Measurements from ENCODE around the gene ZZZ3. TPM values are rescaled to one million over a fixed set of nuclear protein-coding genes. Genes with fewer than 3 reads are reported as not detected.

The ZZZ3 gene
- total RNA-seq, 2 experiments from 2014 or later = 36.9 to 38.5 TPM

DNA sequence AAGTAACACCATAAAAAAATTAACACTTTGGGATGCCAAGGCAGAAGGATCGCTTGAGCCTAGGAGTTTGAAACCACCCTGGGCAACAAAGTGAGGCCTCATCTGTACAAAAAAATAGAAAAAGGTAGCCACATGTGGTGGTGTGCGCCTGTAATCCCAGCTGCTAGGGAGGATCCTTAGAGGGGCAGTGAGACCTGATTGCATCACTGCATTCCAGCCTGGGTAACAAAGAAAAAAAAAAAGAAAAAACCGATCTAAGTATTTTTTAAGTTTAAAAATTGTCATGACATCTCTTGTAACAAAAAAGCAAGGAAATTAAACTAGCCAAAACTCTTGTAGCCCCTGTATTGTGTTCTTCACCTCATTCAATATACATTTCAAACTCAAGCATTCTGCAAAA is 39.5 kb downstream of the ZZZ3 start:
- Mint-ChIP-seq H3K36me3 (ENCODE audit: low read depth) (peaks cover 73% of the 10 kb centered on the region), H3K27ac (no peak overlapping the region), H3K4me1 (ENCODE audit: low read depth) (peaks cover 37% of the 10 kb centered on the region), H3K27me3 (no peaks in the 10 kb centered on the region), H3K9me3 (peaks cover 4% of the 10 kb centered on the region), H3K4me3 (no peak overlapping the region)
- POLR2A ChIA-PET = no interaction called here
- DNase-seq (no peak), ATAC-seq (ENCODE audit: poor library complexity) (no peak)
- Histone ChIP-seq H3K27me3 (ENCODE audit: control insufficient read depth in 1 of 2, insufficient read depth in 2 of 2, low read length in 2 of 2) (no peaks in the 10 kb centered on the region), H3K4me3 (ENCODE audit: low read length) (no peak overlapping the region), H3K36me3 (ENCODE audit: insufficient read depth, low read length) (peaks cover 38% of the 10 kb centered on the region), H3K4me1 (ENCODE audit: insufficient read depth, low read length) (no peaks in the 10 kb centered on the region), H3K9me3 (ENCODE audit: control insufficient read depth in 1 of 2, insufficient read depth in 1 of 2, low read length in 2 of 2) (peaks cover 0 to 1% of the 10 kb centered on the region in 2 experiments), H3K27ac (ENCODE audit: low read depth in 1 of 2, low read length in 2 of 2) (no peak overlapping the region)
- CTCF ChIA-PET = no interaction called here
- intact Hi-C loops (cut with DNase I, micrococcal nuclease) = no loop called here
- TF ChIP-seq, protein P1, sequence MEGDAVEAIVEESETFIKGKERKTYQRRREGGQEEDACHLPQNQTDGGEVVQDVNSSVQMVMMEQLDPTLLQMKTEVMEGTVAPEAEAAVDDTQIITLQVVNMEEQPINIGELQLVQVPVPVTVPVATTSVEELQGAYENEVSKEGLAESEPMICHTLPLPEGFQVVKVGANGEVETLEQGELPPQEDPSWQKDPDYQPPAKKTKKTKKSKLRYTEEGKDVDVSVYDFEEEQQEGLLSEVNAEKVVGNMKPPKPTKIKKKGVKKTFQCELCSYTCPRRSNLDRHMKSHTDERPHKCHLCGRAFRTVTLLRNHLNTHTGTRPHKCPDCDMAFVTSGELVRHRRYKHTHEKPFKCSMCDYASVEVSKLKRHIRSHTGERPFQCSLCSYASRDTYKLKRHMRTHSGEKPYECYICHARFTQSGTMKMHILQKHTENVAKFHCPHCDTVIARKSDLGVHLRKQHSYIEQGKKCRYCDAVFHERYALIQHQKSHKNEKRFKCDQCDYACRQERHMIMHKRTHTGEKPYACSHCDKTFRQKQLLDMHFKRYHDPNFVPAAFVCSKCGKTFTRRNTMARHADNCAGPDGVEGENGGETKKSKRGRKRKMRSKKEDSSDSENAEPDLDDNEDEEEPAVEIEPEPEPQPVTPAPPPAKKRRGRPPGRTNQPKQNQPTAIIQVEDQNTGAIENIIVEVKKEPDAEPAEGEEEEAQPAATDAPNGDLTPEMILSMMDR (IDR thresholded peaks at IDR 0.05) = no peak

DNA sequence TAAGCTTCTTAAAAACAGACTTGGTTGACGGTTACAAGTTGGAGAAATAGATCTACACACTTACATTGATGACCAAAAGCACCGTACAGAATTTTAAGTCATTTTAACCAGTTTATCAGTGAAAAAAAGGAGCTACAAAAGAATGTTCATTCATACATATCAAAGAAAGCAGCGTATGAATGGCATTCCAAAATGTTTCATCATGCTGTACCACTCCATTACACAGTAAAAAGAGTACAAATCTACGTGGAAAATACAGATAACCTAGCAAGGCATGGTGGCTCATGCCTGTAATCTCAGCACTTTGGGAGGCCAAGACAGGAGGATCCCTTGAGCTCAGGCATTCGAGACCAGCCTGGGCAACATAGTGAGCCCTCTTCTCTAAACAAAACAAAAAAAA is 40.3 kb downstream of the ZZZ3 start:
- H3K4me3 Mint-ChIP-seq = no peak overlapping the region
- ChIA-PET POLR2A (no interaction called here), CTCF (interaction anchor here (0.9 kb wide), 1 partner anchor 41 kb away, joined by 3 read pairs; no protein-coding TSS in a partner anchor)
- Histone ChIP-seq H3K27ac (ENCODE audit: low read depth in 1 of 2, low read length in 2 of 2) (no peak overlapping the region), H3K36me3 (ENCODE audit: insufficient read depth, low read length) (peaks cover 43% of the 10 kb centered on the region), H3K9me3 (ENCODE audit: control insufficient read depth in 1 of 2, insufficient read depth in 1 of 2, low read length in 2 of 2) (no peaks in the 10 kb centered on the region), H3K4me1 (ENCODE audit: insufficient read depth, low read length) (no peaks in the 10 kb centered on the region), H3K4me3 (ENCODE audit: low read length) (no peak overlapping the region), H3K27me3 (ENCODE audit: control insufficient read depth in 1 of 2, insufficient read depth in 2 of 2, low read length in 2 of 2) (no peaks in the 10 kb centered on the region)
- no peak for ATAC-seq (ENCODE audit: poor library complexity)
- no peak overlapping the region for H3K27ac Mint-ChIP-seq
- H3K27me3 Mint-ChIP-seq = no peaks in the 10 kb centered on the region
- intact Hi-C loops (cut with DNase I, micrococcal nuclease) = no loop called here
- DNase-seq = no peak
- TF ChIP-seq, protein P1 (IDR thresholded peaks at IDR 0.05) = no peak
- peaks cover 4% of the 10 kb centered on the region for H3K9me3 Mint-ChIP-seq
- peaks cover 76% of the 10 kb centered on the region for H3K36me3 Mint-ChIP-seq (ENCODE audit: low read depth)
- H3K4me1 Mint-ChIP-seq (ENCODE audit: low read depth) = peaks cover 37% of the 10 kb centered on the region

DNA sequence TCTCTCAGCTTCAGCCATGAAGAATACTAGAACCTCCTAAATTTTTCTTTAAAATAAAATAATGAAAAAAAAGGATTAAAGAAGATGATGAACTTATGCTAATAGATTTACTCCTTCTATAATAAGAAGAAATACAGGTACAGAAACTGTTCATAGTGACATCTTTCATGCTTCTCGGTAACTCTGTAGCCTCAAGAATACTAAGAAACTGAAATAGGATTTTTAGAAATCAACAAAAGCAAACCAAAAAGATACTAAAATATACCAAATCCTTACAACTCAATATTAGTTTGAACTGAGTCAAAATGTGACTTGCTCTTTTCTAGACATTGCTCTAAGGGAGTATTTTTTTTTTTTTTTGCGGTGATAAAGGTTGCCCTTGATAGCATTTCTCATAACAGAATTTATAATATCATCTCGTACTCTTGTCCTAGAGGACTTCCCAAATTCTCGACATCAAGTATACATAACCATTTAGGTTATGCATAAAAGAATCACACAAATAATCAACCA is 42.8 kb downstream of the ZZZ3 start:
- TF ChIP-seq, protein P1 (IDR thresholded peaks at IDR 0.05) = no peak
- Mint-ChIP-seq H3K27me3 (no peaks in the 10 kb centered on the region), H3K36me3 (ENCODE audit: low read depth) (peaks cover 61% of the 10 kb centered on the region), H3K9me3 (no peaks in the 10 kb centered on the region), H3K4me3 (no peak overlapping the region), H3K27ac (no peak overlapping the region), H3K4me1 (ENCODE audit: low read depth) (peaks cover 28% of the 10 kb centered on the region)
- ChIA-PET CTCF (interaction anchor here (0.6 kb wide), 1 partner anchor 53 kb away, joined by 3 read pairs; no protein-coding TSS in a partner anchor), POLR2A (no interaction called here)
- DNase-seq (no peak), ATAC-seq (ENCODE audit: poor library complexity) (no peak)
- no peaks in the 10 kb centered on the region for H3K9me3 ChIP-seq (ENCODE audit: control insufficient read depth in 1 of 2, insufficient read depth in 1 of 2, low read length in 2 of 2)
- peaks cover 46% of the 10 kb centered on the region for H3K36me3 ChIP-seq (ENCODE audit: insufficient read depth, low read length)
- intact Hi-C loops (cut with DNase I, micrococcal nuclease) = no loop called here
- H3K27me3 ChIP-seq (ENCODE audit: control insufficient read depth in 1 of 2, insufficient read depth in 2 of 2, low read length in 2 of 2) = no peaks in the 10 kb centered on the region
- no peak overlapping the region for H3K27ac ChIP-seq (ENCODE audit: low read depth in 1 of 2, low read length in 2 of 2)
- no peak overlapping the region for H3K4me3 ChIP-seq (ENCODE audit: low read length)
- H3K4me1 ChIP-seq (ENCODE audit: insufficient read depth, low read length) = no peaks in the 10 kb centered on the region

Data from CD4-positive, alpha-beta T cell (primary cell).